NCI-H128 (cell line): ENCODE measurements around the gene SULT1C2.
"Not testable (repeated sequence)": the region's sequence is repeated elsewhere in the genome, so short reads cannot be mapped to it uniquely, and the experiment has no call there.

ENCODE experiments used
- DNase-seq: peaks from one replicate; lab custom pipeline; 2025; ENCODE audit not compliant: unreplicated experiment; lab: John Stamatoyannopoulos, UW

The SULT1C2 gene

DNA sequence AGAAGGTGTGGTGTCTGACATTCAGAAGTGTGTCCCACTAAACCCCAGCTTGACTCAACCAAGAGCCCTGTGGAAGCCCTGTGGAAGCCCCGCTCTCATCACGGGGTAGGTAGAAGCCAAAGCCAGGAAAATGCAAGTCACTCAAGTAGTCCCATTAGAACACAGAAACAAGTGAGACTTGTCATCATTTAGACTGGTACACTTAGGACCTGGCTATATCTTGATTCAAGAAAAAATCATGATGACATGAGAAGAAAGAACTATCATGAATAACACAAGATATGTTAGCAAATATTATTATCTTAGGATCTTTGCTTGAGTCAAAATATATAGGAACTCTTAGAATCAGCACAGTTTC, 60.9 kb downstream of the SULT1C2 start:
- DNase-seq: no peak

DNA sequence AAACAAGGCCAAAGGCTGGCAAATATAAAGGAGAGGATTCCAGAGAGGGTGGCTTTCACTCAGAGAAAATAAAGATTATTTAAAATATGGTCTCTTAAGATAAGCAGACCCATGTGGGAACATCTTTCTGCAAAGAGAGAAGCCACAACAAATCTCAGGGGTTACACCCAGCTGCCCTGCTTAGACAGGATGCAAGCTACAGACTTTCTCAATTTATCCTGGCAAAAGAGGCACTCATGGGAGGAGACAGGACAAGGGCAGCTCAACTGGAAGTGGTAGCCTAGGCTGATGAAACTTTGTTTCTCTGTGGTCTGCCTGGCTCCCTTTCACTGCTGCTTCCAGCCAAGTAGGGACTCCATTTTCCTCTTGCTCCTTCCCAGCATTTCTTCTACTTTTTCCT, 63.2 kb downstream of the SULT1C2 start:
- no peak for DNase-seq

DNA sequence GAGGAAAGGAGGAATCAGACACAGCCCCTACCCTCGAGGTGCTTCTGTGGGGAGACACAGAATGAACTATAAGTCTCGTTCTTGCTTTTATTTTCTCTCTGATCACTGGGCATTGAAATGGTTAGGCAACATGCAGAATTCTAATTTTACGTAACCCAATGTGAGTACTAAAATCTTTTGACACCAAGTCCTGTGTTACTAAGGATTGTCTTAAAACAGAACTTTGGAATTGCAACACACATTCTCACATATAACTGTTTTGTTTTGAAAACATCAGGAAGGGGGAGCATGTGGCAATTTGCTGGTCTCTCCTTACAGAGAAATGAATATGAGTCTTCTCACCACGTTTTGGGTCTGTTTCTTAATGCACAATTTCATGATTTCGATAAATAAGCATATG, 65.4 kb downstream of the SULT1C2 start:
- DNase-seq: no peak

DNA sequence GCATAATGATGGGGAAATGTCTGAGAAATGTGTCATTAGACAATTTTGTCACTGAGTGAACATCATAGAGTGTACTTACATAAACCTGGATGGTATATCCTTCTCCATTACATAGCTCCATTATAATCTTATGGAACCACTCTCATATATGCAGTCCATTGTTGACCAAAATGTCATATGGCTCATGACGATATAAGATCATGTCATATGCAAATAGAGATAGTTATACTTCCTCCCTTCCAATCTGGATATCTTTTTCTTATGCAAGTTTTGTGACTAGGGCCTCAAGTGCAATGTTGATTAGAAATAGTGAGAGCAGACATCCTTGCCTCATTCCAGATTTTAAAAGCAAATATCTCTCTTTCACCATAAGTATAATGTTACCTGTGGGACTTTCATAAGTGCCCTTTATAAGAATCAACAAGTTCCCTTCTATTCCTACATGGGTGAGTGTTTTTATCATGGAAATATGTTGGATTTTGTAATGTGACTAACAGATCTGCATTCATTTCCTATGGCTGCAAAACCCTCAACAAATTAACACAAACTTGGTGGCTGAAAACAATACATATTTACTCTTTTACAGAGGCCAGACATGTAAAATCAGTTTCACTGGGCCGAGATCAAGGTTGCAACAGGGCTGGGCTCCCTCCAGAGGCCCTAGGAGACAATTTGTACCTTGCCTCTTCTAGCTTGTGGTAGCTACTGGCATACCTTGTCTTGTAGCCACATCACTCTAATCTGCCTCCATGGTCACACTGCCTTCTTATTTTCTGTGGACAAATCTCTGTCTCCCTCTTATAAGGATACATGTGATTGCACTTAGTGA, 67.4 kb downstream of the SULT1C2 start:
- no peak for DNase-seq

DNA sequence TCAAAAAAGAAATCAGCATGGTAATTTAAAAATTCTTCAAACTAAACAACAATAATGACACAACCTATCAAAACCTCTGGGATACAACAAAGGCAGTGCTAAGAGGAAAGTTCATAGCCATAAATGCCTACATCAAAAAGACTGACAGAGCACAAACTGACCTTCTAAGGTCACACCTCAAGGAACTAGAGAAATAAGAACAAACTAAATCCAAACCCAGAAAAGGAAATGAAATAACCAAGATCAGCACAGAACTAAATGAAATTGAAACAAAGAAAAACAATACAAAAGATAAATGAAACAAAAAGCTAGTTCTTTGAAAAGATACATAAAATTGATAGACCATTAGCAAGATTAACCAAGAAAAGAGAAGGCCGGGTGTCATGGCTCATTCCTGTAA, 70.6 kb downstream of the SULT1C2 start:
- not testable (repeated sequence) for DNase-seq
